Stimulated activated CD4-positive, alpha-beta T cell treated with anti-CD3 and anti-CD28 coated beads, Interleukin-15, amount 100 ng/mL, for 24 hours (primary cell): ENCODE measurements around the gene COQ8B.
"Not testable (repeated sequence)": the region's sequence is repeated elsewhere in the genome, so short reads cannot be mapped to it uniquely, and the experiment has no call there.

Source experiments
- DNase-seq: peaks from one replicate; pipeline ENCODE4 v3.0.0-alpha.2; 2020

The COQ8B gene

GRCh38 chr19:40663695-40664692 is 52.7 kb downstream of the COQ8B start:
- DNase-seq: peak; percentile 44

GRCh38 chr19:40662925-40663694 is 53.6 kb downstream of the COQ8B start:
- DNase-seq: peak; percentile 94

DNA sequence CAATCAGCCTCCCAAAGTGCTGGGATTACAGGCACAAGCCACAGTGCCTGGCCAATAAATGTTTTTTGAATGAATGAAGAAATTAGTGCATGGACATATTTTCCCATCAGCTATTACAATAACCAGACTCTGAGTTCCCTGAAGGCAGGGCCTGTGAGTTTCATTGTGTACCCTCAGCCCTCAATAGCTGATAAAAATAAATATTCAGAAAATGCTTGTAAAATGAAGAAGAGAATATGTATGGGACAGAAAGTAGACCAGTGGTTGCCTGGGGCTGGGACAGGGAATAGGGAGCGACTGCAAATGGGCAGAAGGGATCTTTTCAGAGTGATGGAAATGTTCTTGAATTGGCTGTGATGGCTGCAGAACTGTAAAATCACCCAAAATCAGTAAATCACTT is 55.1 kb downstream of the COQ8B start:
- no peak for DNase-seq

DNA sequence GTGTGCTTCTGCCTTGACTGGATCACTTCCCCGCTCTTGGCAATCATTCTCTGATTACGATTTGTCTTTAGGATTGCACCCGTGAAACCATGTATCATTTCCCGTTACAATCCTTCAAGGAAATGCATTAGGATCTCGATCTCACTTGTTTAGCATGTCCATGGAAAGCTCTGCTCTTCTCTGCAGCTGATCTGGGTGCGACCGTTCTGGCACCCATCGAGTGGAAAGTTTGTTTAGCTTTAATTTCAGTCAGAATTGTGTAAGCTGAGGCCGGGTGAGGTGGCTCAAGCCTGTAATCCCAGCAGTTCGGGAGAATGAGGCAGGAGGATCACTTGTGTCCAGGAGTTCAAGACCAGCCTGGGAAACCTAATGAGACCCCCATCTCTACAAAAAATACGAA is 57.1 kb downstream of the COQ8B start:
- no peak for DNase-seq

GRCh38 chr19:40659116-40659515 is 57.6 kb downstream of the COQ8B start:
- no peak for DNase-seq

DNA sequence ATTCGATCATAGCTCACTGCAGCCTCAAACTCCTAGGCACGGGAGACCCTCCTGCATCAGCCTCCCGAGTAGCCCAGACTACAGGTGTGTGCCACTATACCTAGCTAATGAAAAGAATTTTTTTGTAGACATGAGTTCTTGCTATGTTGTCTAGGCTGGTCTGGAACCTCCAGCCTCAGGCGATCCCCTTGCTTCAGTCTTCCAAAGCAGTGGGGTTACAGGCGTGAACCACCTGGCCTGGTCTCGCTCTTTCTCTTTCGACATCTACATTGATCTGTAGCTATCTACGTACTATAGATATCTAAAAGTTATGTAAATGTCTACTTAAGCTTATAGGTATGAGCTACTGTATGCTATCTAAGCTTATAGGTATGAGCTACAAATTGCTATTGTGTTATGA is 58.7 kb downstream of the COQ8B start:
- no peak for DNase-seq

DNA sequence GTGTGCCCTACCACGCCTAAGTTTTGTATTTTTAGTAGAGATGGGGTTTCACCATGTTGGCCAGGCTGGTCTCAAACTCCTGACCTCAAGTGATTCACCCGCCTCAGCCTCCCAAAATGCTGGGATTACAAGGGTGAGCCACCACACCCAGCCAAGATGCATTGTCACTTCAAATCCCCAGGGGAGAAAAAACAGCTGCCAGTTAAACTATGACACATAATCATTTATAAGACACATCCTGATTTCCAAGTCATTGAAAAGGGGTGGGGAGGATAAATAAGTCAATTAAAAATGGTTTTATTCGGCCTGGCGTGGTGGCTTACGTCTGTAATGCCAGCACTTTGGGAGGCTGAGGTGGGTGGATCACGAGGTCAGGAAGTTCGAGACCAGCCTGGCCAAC is 61.0 kb downstream of the COQ8B start:
- not testable (repeated sequence) for DNase-seq

DNA sequence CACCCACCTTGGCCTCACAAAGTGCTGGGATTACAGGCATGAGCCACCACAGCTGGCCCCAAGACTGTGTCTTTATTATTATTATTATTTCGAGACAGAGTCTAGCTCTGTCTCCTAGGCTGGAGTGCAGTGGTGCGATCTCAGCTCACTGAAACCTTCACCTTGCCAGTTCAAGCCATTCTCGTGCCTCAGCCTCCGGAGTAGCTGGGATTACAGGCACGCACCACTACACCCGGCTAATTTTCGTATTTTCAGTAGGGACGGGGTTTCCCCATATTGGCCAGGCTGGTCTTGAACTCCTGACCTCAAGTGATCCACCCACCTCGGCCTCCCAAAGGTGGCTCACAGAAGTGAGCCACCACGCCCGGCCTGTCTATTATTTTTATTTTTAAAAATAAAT is 64.4 kb downstream of the COQ8B start:
- not testable (repeated sequence) for DNase-seq

- DNase-seq: no peak
These were observed 65.9 kb downstream of the COQ8B start for GRCh38 chr19:40650749-40651305.

- DNase-seq: not testable (repeated sequence)
These were observed 66.6 kb downstream of the COQ8B start for GRCh38 chr19:40649903-40650675.

GRCh38 chr19:40646743-40647254 is 69.9 kb downstream of the COQ8B start:
- no peak for DNase-seq

GRCh38 chr19:40642757-40643305 is 73.9 kb downstream of the COQ8B start:
- no peak for DNase-seq

GRCh38 chr19:40642051-40642706 is 74.5 kb downstream of the COQ8B start:
- no peak for DNase-seq
